Measurements from ENCODE around the gene ZCCHC7.

Gene ZCCHC7

GRCh38 chr9:37264539-37264938 is 144.2 kb downstream of the ZCCHC7 start:
- ATAC-seq (ENCODE audit: insufficient read depth, low read depth): no peak
- H3K27me3 ChIP-seq (ENCODE audit: insufficient read depth, low read length, poor library complexity): no peaks in the 10 kb centered on the region

DNA sequence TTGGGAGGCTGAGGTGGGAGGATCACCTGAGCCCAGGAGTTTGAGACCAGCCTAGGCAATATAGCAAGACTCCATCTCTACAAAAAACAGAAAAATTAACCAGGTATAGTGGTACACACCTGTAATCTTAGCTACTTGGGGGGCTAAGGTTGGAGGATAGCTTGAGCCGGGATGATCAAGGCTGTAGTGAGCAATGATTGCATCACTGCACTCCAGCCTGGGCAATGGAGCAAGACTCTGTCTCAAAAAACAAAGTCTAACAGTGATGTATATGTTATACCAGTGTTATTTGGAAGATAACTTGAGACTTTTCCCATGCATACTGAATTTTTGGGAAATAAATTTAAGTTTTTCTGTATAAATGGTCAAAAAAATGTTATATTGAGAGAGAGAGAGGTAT is 146.3 kb downstream of the ZCCHC7 start:
- Histone ChIP-seq H3K9me3 (ENCODE audit: insufficient read depth, low read length, severe bottlenecking) (no peaks in the 10 kb centered on the region), H3K4me1 (ENCODE audit: insufficient read depth, low read length) (no peaks in the 10 kb centered on the region), H3K9ac (ENCODE audit: low read depth, low read length) (no peak overlapping the region), H3K27me3 (ENCODE audit: insufficient read depth, low read length, poor library complexity) (no peaks in the 10 kb centered on the region), H3K27ac (ENCODE audit: low read length) (no peak overlapping the region), H3K36me3 (ENCODE audit: insufficient read depth, low read length) (no peaks in the 10 kb centered on the region), H3K4me2 (ENCODE audit: insufficient read depth, low read length) (no peak overlapping the region), H3K4me3 (ENCODE audit: low read depth in 1 of 2, low read length in 2 of 2) (no peak overlapping the region), H2AFZ (ENCODE audit: low read depth, low read length) (no peak overlapping the region), H4K20me1 (ENCODE audit: insufficient read depth, low read length) (no peaks in the 10 kb centered on the region), H3K79me2 (ENCODE audit: insufficient read depth, low read length) (no peaks in the 10 kb centered on the region; the same call in 1 of the 2 replicates)
- DNase-seq: no peak
- ATAC-seq (ENCODE audit: insufficient read depth, low read depth): no peak
- TF ChIP-seq CTCF (IDR thresholded peaks at IDR 0.05; ENCODE audit: borderline replicate concordance, extremely low read depth, low read length, poor library complexity, severe bottlenecking) (no peak), EZH2 (IDR thresholded peaks at IDR 0.05; ENCODE audit: borderline replicate concordance, low read depth, low read length, severe bottlenecking) (no peak)

More at GRCh38 chr9:37264539-37264938, 144.2 kb downstream of the ZCCHC7 start:
- Histone ChIP-seq H3K4me2 (ENCODE audit: insufficient read depth, low read length) (no peak overlapping the region), H3K9me3 (ENCODE audit: insufficient read depth, low read length, severe bottlenecking) (no peaks in the 10 kb centered on the region), H3K79me2 (ENCODE audit: insufficient read depth, low read length) (peaks cover 5% of the 10 kb centered on the region), H3K4me1 (ENCODE audit: insufficient read depth, low read length) (no peaks in the 10 kb centered on the region), H4K20me1 (ENCODE audit: insufficient read depth, low read length) (no peaks in the 10 kb centered on the region), H3K4me3 (ENCODE audit: low read depth in 1 of 2, low read length in 2 of 2) (no peak overlapping the region), H3K9ac (ENCODE audit: low read depth, low read length) (no peak overlapping the region), H3K36me3 (ENCODE audit: insufficient read depth, low read length) (peaks cover 5% of the 10 kb centered on the region), H2AFZ (ENCODE audit: low read depth, low read length) (no peak overlapping the region), H3K27ac (ENCODE audit: low read length) (no peak overlapping the region)
- DNase-seq: no peak
- no peak for TF ChIP-seq CTCF (IDR thresholded peaks at IDR 0.05; ENCODE audit: borderline replicate concordance, extremely low read depth, low read length, poor library complexity, severe bottlenecking)
- no peak for TF ChIP-seq EZH2 (IDR thresholded peaks at IDR 0.05; ENCODE audit: borderline replicate concordance, low read depth, low read length, severe bottlenecking)

GRCh38 chr9:37269221-37269620 is 148.8 kb downstream of the ZCCHC7 start:
- Histone ChIP-seq H3K4me3 (ENCODE audit: low read depth in 1 of 2, low read length in 2 of 2) (no peak overlapping the region), H2AFZ (ENCODE audit: low read depth, low read length) (no peak overlapping the region), H3K36me3 (ENCODE audit: insufficient read depth, low read length) (no peaks in the 10 kb centered on the region), H3K4me1 (ENCODE audit: insufficient read depth, low read length) (no peaks in the 10 kb centered on the region), H3K9me3 (ENCODE audit: insufficient read depth, low read length, severe bottlenecking) (no peaks in the 10 kb centered on the region), H3K4me2 (ENCODE audit: insufficient read depth, low read length) (no peak overlapping the region), H3K9ac (ENCODE audit: low read depth, low read length) (no peak overlapping the region), H4K20me1 (ENCODE audit: insufficient read depth, low read length) (no peaks in the 10 kb centered on the region), H3K27ac (ENCODE audit: low read length) (no peak overlapping the region), H3K79me2 (ENCODE audit: insufficient read depth, low read length) (peaks cover 2% of the 10 kb centered on the region; the same call in 1 of the 2 replicates), H3K27me3 (ENCODE audit: insufficient read depth, low read length, poor library complexity) (no peaks in the 10 kb centered on the region)
- TF ChIP-seq CTCF (IDR thresholded peaks at IDR 0.05; ENCODE audit: borderline replicate concordance, extremely low read depth, low read length, poor library complexity, severe bottlenecking) (no peak), EZH2 (IDR thresholded peaks at IDR 0.05; ENCODE audit: borderline replicate concordance, low read depth, low read length, severe bottlenecking) (no peak)
- ATAC-seq (ENCODE audit: insufficient read depth, low read depth) (no peak), DNase-seq (no peak)

GRCh38 chr9:37271679-37272078 is 151.3 kb downstream of the ZCCHC7 start:
- Histone ChIP-seq H3K9me3 (ENCODE audit: insufficient read depth, low read length, severe bottlenecking) (no peaks in the 10 kb centered on the region), H3K4me3 (ENCODE audit: low read depth in 1 of 2, low read length in 2 of 2) (no peak overlapping the region), H3K4me2 (ENCODE audit: insufficient read depth, low read length) (no peak overlapping the region), H3K4me1 (ENCODE audit: insufficient read depth, low read length) (no peaks in the 10 kb centered on the region), H3K36me3 (ENCODE audit: insufficient read depth, low read length) (no peaks in the 10 kb centered on the region), H3K27me3 (ENCODE audit: insufficient read depth, low read length, poor library complexity) (no peaks in the 10 kb centered on the region), H4K20me1 (ENCODE audit: insufficient read depth, low read length) (no peaks in the 10 kb centered on the region; the same call in 1 of the 2 replicates), H2AFZ (ENCODE audit: low read depth, low read length) (no peak overlapping the region), H3K27ac (ENCODE audit: low read length) (no peak overlapping the region), H3K9ac (ENCODE audit: low read depth, low read length) (no peak overlapping the region), H3K79me2 (ENCODE audit: insufficient read depth, low read length) (peaks cover 2% of the 10 kb centered on the region; the same call in 1 of the 2 replicates)
- TF ChIP-seq CTCF (IDR thresholded peaks at IDR 0.05; ENCODE audit: borderline replicate concordance, extremely low read depth, low read length, poor library complexity, severe bottlenecking) (no peak), EZH2 (IDR thresholded peaks at IDR 0.05; ENCODE audit: borderline replicate concordance, low read depth, low read length, severe bottlenecking) (no peak)
- ATAC-seq (ENCODE audit: insufficient read depth, low read depth) (no peak), DNase-seq (no peak)

Data from DND-41 (cell line).